Upper lobe of right lung (tissue), 1 donor: ENCODE measurements around the gene C2orf49. TPM values are rescaled to one million over a fixed set of nuclear protein-coding genes. Genes with fewer than 3 reads are reported as not detected.

Experiments
- ATAC-seq: fragments of 200-7000 bp; cut with Tn5 transposase; one replicate; pipeline ENCODE4 v1.9.1; 2020; ENCODE audit warnings: mild to moderate bottlenecking, moderate library complexity
- DNase-seq: peaks from one replicate; pipeline ENCODE4 v3.0.0-alpha.2; 2020
- H3K27ac ChIP-seq: fragments of 200-600 bp; one replicate; pipeline ENCODE4 v1.8.0; 2022
- H3K27me3 ChIP-seq: fragments of 200-600 bp; one replicate; pipeline ENCODE4 v1.8.0; 2022; ENCODE audit warnings: mild to moderate bottlenecking
- H3K36me3 ChIP-seq: fragments of 200-600 bp; one replicate; pipeline ENCODE4 v1.8.0; 2022
- H3K4me1 ChIP-seq: fragments of 200-600 bp; one replicate; pipeline ENCODE4 v1.8.0; 2022
- H3K4me3 ChIP-seq: fragments of 200-600 bp; one replicate; pipeline ENCODE4 v1.8.0; 2022; ENCODE audit warnings: mild to moderate bottlenecking
- H3K9me3 ChIP-seq: fragments of 200-600 bp; one replicate; pipeline ENCODE4 v1.8.0; 2022
- CTCF ChIP-seq: fragments of 200-600 bp; IDR thresholded peaks from one replicate; pipeline ENCODE4 v1.8.0; 2022; ENCODE audit warnings: antibody characterized with exemption
- intact Hi-C: fragments of 100-400 bp; cut with DNase I; formaldehyde crosslinking; loops from one replicate; pipeline ENCODE4 v1.11.0; 2022
- total RNA-seq: library from RNA; stranded (reverse); fragmentation: NEBNext Ultra II Directional; extraction: Animal tissue kit (Norgen Biotek cat#: 25700); gene quantifications from one replicate; pipeline ENCODE4 v1.2.1, GENCODE V29; 2021
- donor health status: DM: no; HTN: yes; CAD: no; lungs with severe emphysema.

The C2orf49 gene
- total RNA-seq, 1 donor from 2014 or later, result 18.0 TPM

GRCh38 chr2:105365206-105365605 is 27.9 kb downstream of the C2orf49 start:
- ATAC-seq, result no peak
- no peaks in the 10 kb centered on the region for H3K9me3 ChIP-seq

GRCh38 chr2:105368759-105369408 is 31.5 kb downstream of the C2orf49 start:
- ATAC-seq (no peak), DNase-seq (no peak)
- intact Hi-C loops, result no loop called here
- no peaks in the 10 kb centered on the region for H3K36me3 ChIP-seq
- TF ChIP-seq CTCF, result no peak
- no peak overlapping the region for H3K4me3 ChIP-seq
- H3K9me3 ChIP-seq, result no peaks in the 10 kb centered on the region
- H3K4me1 ChIP-seq, result peaks cover 11% of the 10 kb centered on the region
- no peak overlapping the region for H3K27ac ChIP-seq
- H3K27me3 ChIP-seq, result no peaks in the 10 kb centered on the region

More at GRCh38 chr2:105365206-105365605, 27.9 kb downstream of the C2orf49 start:
- Histone ChIP-seq H3K4me3 (no peak overlapping the region), H3K4me1 (no peaks in the 10 kb centered on the region), H3K27me3 (no peaks in the 10 kb centered on the region), H3K36me3 (peaks cover 33% of the 10 kb centered on the region), H3K27ac (no peak overlapping the region)
- intact Hi-C loops, result no loop called here
- no peak for TF ChIP-seq CTCF
- DNase-seq, result no peak

GRCh38 chr2:105369777-105370690 is 32.7 kb downstream of the C2orf49 start:
- H3K27ac ChIP-seq, result no peak overlapping the region
- no peaks in the 10 kb centered on the region for H3K36me3 ChIP-seq
- H3K9me3 ChIP-seq, result no peaks in the 10 kb centered on the region
- H3K4me3 ChIP-seq, result no peak overlapping the region
- DNase-seq, result peak; percentile 90
- peak; percentile 92 for TF ChIP-seq CTCF
- peaks cover 11% of the 10 kb centered on the region for H3K4me1 ChIP-seq
- ATAC-seq, result peak; percentile 96
- intact Hi-C loops, result loop anchor here (5.0 kb wide), 1 partner anchor 147 kb away; no protein-coding TSS in a partner anchor
- H3K27me3 ChIP-seq, result no peaks in the 10 kb centered on the region

GRCh38 chr2:105371156-105371555 is 33.8 kb downstream of the C2orf49 start:
- no peaks in the 10 kb centered on the region for H3K36me3 ChIP-seq
- H3K27me3 ChIP-seq, result no peaks in the 10 kb centered on the region
- no peak for TF ChIP-seq CTCF
- no peak overlapping the region for H3K4me3 ChIP-seq
- peaks cover 14% of the 10 kb centered on the region for H3K4me1 ChIP-seq
- ATAC-seq (no peak), DNase-seq (no peak)
- no peak overlapping the region for H3K27ac ChIP-seq
- intact Hi-C loops, result loop anchor here (5.0 kb wide), 1 partner anchor 146 kb away; no protein-coding TSS in a partner anchor
- no peaks in the 10 kb centered on the region for H3K9me3 ChIP-seq

- DNase-seq, result no peak
- TF ChIP-seq CTCF, result no peak
- H3K27ac ChIP-seq, result no peak overlapping the region
Observed at GRCh38 chr2:105371810-105372209, 34.5 kb downstream of the C2orf49 start.

More at GRCh38 chr2:105371810-105372209, 34.5 kb downstream of the C2orf49 start:
- no peak for ATAC-seq
- Histone ChIP-seq H3K27me3 (no peaks in the 10 kb centered on the region), H3K36me3 (no peaks in the 10 kb centered on the region), H3K9me3 (no peaks in the 10 kb centered on the region), H3K4me3 (no peak overlapping the region), H3K4me1 (peaks cover 14% of the 10 kb centered on the region)
- intact Hi-C loops, result loop anchor here (5.0 kb wide), 1 partner anchor 145 kb away; no protein-coding TSS in a partner anchor
